WTC11 (cell line): ENCODE results near the gene QRFP. TPM values are rescaled to one million over a fixed set of nuclear protein-coding genes. Genes with fewer than 3 reads are reported as not detected.

Experiments
- ATAC-seq: fragments of 200-7000 bp; cut with Tn5 transposase; 2 replicates; pipeline ENCODE4 v1.10.0; 2021; ENCODE audit warnings: mild to moderate bottlenecking, moderate library complexity
- CTCF ChIA-PET: fragments of 300-600 bp; sonication (Branson Sonifier 250); formaldehyde crosslinking; loops from one replicate; lab custom pipeline; 2021; ENCODE audit warnings: antibody characterized with exemption; lab: Charles Lee
- POLR2A ChIA-PET: fragments of 350-600 bp; sonication (Branson Sonifier 250); formaldehyde crosslinking; loops from one replicate; lab custom pipeline; 2021; ENCODE audit warnings: antibody characterized with exemption; lab: Charles Lee
- DNase-seq: peaks from one replicate; pipeline ENCODE4 v3.0.0; 2021; ENCODE audit warnings: low spot score
- H3K27ac Mint-ChIP-seq: 2 replicates; pipeline ENCODE4 v1.8.0; 2021; ENCODE audit warnings: mixed read lengths
- H3K27me3 Mint-ChIP-seq: 2 replicates; pipeline ENCODE4 v1.8.0; 2021; ENCODE audit warnings: low read depth, mild to moderate bottlenecking, moderate library complexity, mixed read lengths
- H3K36me3 Mint-ChIP-seq: 2 replicates; pipeline ENCODE4 v1.8.0; 2021; ENCODE audit warnings: mixed read lengths
- H3K4me1 Mint-ChIP-seq: 2 replicates; pipeline ENCODE4 v1.8.0; 2022; ENCODE audit warnings: mixed read lengths
- H3K4me3 Mint-ChIP-seq: 2 replicates; pipeline ENCODE4 v1.8.0; 2021; ENCODE audit warnings: mild to moderate bottlenecking, moderate library complexity, mixed read lengths
- H3K9me3 Mint-ChIP-seq: 2 replicates; pipeline ENCODE4 v1.8.0; 2021; ENCODE audit warnings: mixed read lengths
- CREB1 ChIP-seq: sonication (generic); formaldehyde crosslinking; IDR thresholded peaks from 2 replicates; pipeline ENCODE4 v1.8.0; 2023; ENCODE audit warnings: mild to moderate bottlenecking, missing genetic modification reagents
- CREM ChIP-seq: sonication (generic); formaldehyde crosslinking; IDR thresholded peaks from 2 replicates; pipeline ENCODE4 v1.8.1; 2022; ENCODE audit warnings: mild to moderate bottlenecking, missing genetic modification reagents, moderate library complexity
- ESRRA ChIP-seq: sonication (generic); formaldehyde crosslinking; IDR thresholded peaks from 2 replicates; pipeline ENCODE4 v1.8.1; 2022; ENCODE audit warnings: mild to moderate bottlenecking, missing genetic modification reagents, borderline replicate concordance
- ETV6 ChIP-seq: sonication (generic); formaldehyde crosslinking; IDR thresholded peaks from 2 replicates; pipeline ENCODE4 v1.8.1; 2022; ENCODE audit warnings: mild to moderate bottlenecking, missing genetic modification reagents
- FOXK1 ChIP-seq: sonication (generic); formaldehyde crosslinking; IDR thresholded peaks from 2 replicates; pipeline ENCODE4 v1.8.0; 2022; ENCODE audit warnings: mild to moderate bottlenecking, moderate library complexity, missing genetic modification reagents
- FOXP1 ChIP-seq: sonication (generic); formaldehyde crosslinking; IDR thresholded peaks from 2 replicates; pipeline ENCODE4 v1.8.0; 2022; ENCODE audit warnings: missing genetic modification reagents, mild to moderate bottlenecking, moderate library complexity, borderline replicate concordance
- GABPB1 ChIP-seq: sonication (generic); formaldehyde crosslinking; IDR thresholded peaks from 2 replicates; pipeline ENCODE4 v1.8.1; 2023; ENCODE audit warnings: mild to moderate bottlenecking, missing genetic modification reagents
- KAT7 ChIP-seq: sonication (generic); formaldehyde crosslinking; IDR thresholded peaks from 2 replicates; pipeline ENCODE4 v1.8.1; 2023; ENCODE audit warnings: missing genetic modification reagents, mild to moderate bottlenecking, borderline replicate concordance
- MYBL2 ChIP-seq: sonication (generic); formaldehyde crosslinking; IDR thresholded peaks from 2 replicates; pipeline ENCODE4 v1.8.1; 2023; ENCODE audit warnings: mild to moderate bottlenecking, moderate library complexity, missing genetic modification reagents
- NFE2L1 ChIP-seq: sonication (generic); formaldehyde crosslinking; IDR thresholded peaks from 2 replicates; pipeline ENCODE4 v1.8.1; 2023; ENCODE audit warnings: missing genetic modification reagents
- NFYB ChIP-seq: sonication (generic); formaldehyde crosslinking; conservative IDR thresholded peaks from 2 replicates; pipeline ENCODE4 v1.8.0; 2022; ENCODE audit warnings: low read depth, missing genetic modification reagents
- NR1H2 ChIP-seq: sonication (generic); formaldehyde crosslinking; IDR thresholded peaks from 2 replicates; pipeline ENCODE4 v1.9.0; 2021; ENCODE audit warnings: mild to moderate bottlenecking, moderate library complexity, missing genetic modification reagents
- TCF7 ChIP-seq: sonication (generic); formaldehyde crosslinking; IDR thresholded peaks from 2 replicates; pipeline ENCODE4 v1.8.0; 2022; ENCODE audit warnings: mild to moderate bottlenecking, low read depth, missing genetic modification reagents, moderate library complexity
- TEAD4 ChIP-seq: sonication (generic); formaldehyde crosslinking; IDR thresholded peaks from 2 replicates; pipeline ENCODE4 v1.8.0; 2022; ENCODE audit warnings: mild to moderate bottlenecking, missing genetic modification reagents
- ZNF121 ChIP-seq: sonication (generic); formaldehyde crosslinking; IDR thresholded peaks from 2 replicates; pipeline ENCODE4 v1.8.0; 2023; ENCODE audit warnings: missing genetic modification reagents
- ZNF232 ChIP-seq: sonication (generic); formaldehyde crosslinking; IDR thresholded peaks from 2 replicates; pipeline ENCODE4 v1.8.0; 2022; ENCODE audit warnings: mild to moderate bottlenecking, missing genetic modification reagents
- total RNA-seq: library from RNA; stranded (reverse); gene quantifications from 3 replicates; pipeline ENCODE4 v1.2.3, GENCODE V29; 2021
- TF ChIP-seq, protein P1 (sequence below): sonication (generic); formaldehyde crosslinking; IDR thresholded peaks from 2 replicates; pipeline ENCODE4 v1.8.1; 2022; ENCODE audit warnings: low read depth, mild to moderate bottlenecking, moderate library complexity, missing genetic modification reagents, borderline replicate concordance
- TF ChIP-seq, protein P2 (sequence below): sonication (generic); formaldehyde crosslinking; IDR thresholded peaks from 2 replicates; pipeline ENCODE4 v1.8.0; 2022; ENCODE audit warnings: mild to moderate bottlenecking, missing genetic modification reagents
- TF ChIP-seq, protein P3 (sequence below): sonication (generic); formaldehyde crosslinking; IDR thresholded peaks from 2 replicates; pipeline ENCODE4 v1.8.1; 2023; ENCODE audit warnings: mild to moderate bottlenecking, missing genetic modification reagents
- TF ChIP-seq, protein P4 (sequence below): sonication (generic); formaldehyde crosslinking; IDR thresholded peaks from 2 replicates; pipeline ENCODE4 v1.8.1; 2023; ENCODE audit warnings: mild to moderate bottlenecking, missing genetic modification reagents, moderate library complexity
- TF ChIP-seq, protein P5 (sequence below): sonication (generic); formaldehyde crosslinking; IDR thresholded peaks from 2 replicates; pipeline ENCODE4 v1.8.1; 2023; ENCODE audit warnings: mild to moderate bottlenecking, missing genetic modification reagents, moderate library complexity
- TF ChIP-seq, protein P6 (sequence below): sonication (generic); formaldehyde crosslinking; IDR thresholded peaks from 2 replicates; pipeline ENCODE4 v1.8.0; 2023; ENCODE audit warnings: missing genetic modification reagents, mild to moderate bottlenecking, borderline replicate concordance
- TF ChIP-seq, protein P7 (sequence below): sonication (generic); formaldehyde crosslinking; IDR thresholded peaks from 2 replicates; pipeline ENCODE4 v1.8.1; 2022; ENCODE audit warnings: mild to moderate bottlenecking, moderate library complexity, missing genetic modification reagents

The QRFP gene
- total RNA-seq, 1 experiment from 2014 or later: not detected

DNA sequence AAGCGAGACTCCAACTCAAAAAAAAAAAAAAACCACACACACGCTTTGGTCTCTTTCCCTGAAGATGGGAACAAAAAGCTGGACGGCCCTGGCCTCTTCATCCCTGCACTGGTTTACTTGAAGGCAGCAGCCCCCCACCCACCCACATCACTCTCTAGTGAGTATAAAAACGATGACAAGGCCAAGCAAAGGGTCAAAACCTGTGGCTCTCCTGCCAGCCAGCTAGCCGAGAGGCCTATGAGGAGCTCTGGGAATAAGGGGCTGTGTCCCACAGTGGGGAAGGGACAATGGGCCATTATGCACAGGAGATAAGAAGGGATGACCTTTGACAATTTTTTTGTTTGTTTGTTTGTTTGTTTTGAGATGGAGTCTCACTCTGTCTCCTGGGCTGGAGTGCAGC is 13.1 kb downstream of the QRFP start:
- Mint-ChIP-seq H3K27ac (peak overlapping the region; percentile 73; the same call in 1 of the 2 replicates), H3K4me3 (no peak overlapping the region), H3K36me3 (peaks cover 65% of the 10 kb centered on the region)
- POLR2A ChIA-PET: no interaction called here
- DNase-seq (no peak), ATAC-seq (no peak)
- no peak for TF ChIP-seq ESRRA
- no peak for TF ChIP-seq ZNF121 (CRISPR knock-in tag)
- TF ChIP-seq, protein P1, sequence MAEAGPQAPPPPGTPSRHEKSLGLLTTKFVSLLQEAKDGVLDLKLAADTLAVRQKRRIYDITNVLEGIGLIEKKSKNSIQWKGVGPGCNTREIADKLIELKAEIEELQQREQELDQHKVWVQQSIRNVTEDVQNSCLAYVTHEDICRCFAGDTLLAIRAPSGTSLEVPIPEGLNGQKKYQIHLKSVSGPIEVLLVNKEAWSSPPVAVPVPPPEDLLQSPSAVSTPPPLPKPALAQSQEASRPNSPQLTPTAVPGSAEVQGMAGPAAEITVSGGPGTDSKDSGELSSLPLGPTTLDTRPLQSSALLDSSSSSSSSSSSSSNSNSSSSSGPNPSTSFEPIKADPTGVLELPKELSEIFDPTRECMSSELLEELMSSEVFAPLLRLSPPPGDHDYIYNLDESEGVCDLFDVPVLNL (CRISPR knock-in tag): no peak
- TF ChIP-seq, protein P2, sequence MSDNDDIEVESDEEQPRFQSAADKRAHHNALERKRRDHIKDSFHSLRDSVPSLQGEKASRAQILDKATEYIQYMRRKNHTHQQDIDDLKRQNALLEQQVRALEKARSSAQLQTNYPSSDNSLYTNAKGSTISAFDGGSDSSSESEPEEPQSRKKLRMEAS (CRISPR knock-in tag): no peak
- TF ChIP-seq, all 79 proteins: peak for 0
- H3K27me3 Mint-ChIP-seq: no peaks in the 10 kb centered on the region
- H3K9me3 Mint-ChIP-seq: no peaks in the 10 kb centered on the region
- CTCF ChIA-PET: interaction anchor here (1.1 to 4.3 kb wide), 3 partner anchors 17 to 115 kb away, joined by 3 to 24 read pairs (median 12); no protein-coding TSS in a partner anchor
- peaks cover 10% of the 10 kb centered on the region for H3K4me1 Mint-ChIP-seq

DNA sequence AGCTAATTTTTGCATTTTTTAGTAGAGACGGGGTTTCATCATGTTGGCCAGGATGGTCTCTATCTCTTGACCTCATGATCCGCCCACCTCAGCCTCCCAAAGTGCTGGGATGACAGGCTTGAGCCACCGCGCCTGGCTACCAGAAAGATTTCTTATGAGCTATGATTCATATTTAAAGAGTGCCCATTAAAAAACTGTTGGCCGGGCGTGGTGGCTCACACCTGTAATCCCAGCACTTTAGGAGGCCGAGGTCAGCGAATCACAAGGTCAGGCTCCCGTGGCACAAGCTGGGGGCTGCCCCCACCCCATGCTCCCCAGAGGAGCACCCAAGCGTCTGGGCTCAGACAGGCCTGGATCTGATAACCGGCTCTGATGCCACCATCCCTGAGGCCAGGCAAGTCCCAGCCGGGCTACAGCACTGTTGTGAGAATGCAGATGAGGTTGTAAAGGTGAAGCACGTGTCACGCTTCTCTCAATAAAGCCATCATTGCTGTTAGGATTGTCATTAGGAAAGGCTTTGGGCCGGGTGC is 13.9 kb downstream of the QRFP start:
- ChIA-PET CTCF (interaction anchor here (1.1 to 4.3 kb wide), 3 partner anchors 16 to 116 kb away, joined by 3 to 24 read pairs (median 12); no protein-coding TSS in a partner anchor), POLR2A (no interaction called here)
- no peaks in the 10 kb centered on the region for H3K27me3 Mint-ChIP-seq
- peaks cover 66% of the 10 kb centered on the region for H3K36me3 Mint-ChIP-seq
- H3K4me1 Mint-ChIP-seq: peaks cover 10% of the 10 kb centered on the region
- ATAC-seq: no peak
- no peaks in the 10 kb centered on the region for H3K9me3 Mint-ChIP-seq
- TF ChIP-seq TEAD4 (no peak), ETV6 (CRISPR knock-in tag) (no peak), FOXK1 (CRISPR knock-in tag) (no peak), ESRRA (no peak), CREB1 (CRISPR knock-in tag) (no peak), KAT7 (CRISPR knock-in tag) (no peak), FOXP1 (CRISPR knock-in tag) (no peak), NFE2L1 (no peak), MYBL2 (CRISPR knock-in tag) (no peak), GABPB1 (no peak), NR1H2 (CRISPR knock-in tag) (no peak), CREM (CRISPR knock-in tag) (no peak), TCF7 (CRISPR knock-in tag) (no peak), ZNF232 (no peak), NFYB (CRISPR knock-in tag) (no peak)
- TF ChIP-seq, protein P3, sequence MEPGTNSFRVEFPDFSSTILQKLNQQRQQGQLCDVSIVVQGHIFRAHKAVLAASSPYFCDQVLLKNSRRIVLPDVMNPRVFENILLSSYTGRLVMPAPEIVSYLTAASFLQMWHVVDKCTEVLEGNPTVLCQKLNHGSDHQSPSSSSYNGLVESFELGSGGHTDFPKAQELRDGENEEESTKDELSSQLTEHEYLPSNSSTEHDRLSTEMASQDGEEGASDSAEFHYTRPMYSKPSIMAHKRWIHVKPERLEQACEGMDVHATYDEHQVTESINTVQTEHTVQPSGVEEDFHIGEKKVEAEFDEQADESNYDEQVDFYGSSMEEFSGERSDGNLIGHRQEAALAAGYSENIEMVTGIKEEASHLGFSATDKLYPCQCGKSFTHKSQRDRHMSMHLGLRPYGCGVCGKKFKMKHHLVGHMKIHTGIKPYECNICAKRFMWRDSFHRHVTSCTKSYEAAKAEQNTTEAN (CRISPR knock-in tag): no peak
- TF ChIP-seq, protein P4, sequence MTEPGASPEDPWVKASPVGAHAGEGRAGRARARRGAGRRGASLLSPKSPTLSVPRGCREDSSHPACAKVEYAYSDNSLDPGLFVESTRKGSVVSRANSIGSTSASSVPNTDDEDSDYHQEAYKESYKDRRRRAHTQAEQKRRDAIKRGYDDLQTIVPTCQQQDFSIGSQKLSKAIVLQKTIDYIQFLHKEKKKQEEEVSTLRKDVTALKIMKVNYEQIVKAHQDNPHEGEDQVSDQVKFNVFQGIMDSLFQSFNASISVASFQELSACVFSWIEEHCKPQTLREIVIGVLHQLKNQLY (CRISPR knock-in tag): no peak
- TF ChIP-seq, protein P5, sequence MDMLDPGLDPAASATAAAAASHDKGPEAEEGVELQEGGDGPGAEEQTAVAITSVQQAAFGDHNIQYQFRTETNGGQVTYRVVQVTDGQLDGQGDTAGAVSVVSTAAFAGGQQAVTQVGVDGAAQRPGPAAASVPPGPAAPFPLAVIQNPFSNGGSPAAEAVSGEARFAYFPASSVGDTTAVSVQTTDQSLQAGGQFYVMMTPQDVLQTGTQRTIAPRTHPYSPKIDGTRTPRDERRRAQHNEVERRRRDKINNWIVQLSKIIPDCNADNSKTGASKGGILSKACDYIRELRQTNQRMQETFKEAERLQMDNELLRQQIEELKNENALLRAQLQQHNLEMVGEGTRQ (CRISPR knock-in tag): no peak
- TF ChIP-seq, protein P6, sequence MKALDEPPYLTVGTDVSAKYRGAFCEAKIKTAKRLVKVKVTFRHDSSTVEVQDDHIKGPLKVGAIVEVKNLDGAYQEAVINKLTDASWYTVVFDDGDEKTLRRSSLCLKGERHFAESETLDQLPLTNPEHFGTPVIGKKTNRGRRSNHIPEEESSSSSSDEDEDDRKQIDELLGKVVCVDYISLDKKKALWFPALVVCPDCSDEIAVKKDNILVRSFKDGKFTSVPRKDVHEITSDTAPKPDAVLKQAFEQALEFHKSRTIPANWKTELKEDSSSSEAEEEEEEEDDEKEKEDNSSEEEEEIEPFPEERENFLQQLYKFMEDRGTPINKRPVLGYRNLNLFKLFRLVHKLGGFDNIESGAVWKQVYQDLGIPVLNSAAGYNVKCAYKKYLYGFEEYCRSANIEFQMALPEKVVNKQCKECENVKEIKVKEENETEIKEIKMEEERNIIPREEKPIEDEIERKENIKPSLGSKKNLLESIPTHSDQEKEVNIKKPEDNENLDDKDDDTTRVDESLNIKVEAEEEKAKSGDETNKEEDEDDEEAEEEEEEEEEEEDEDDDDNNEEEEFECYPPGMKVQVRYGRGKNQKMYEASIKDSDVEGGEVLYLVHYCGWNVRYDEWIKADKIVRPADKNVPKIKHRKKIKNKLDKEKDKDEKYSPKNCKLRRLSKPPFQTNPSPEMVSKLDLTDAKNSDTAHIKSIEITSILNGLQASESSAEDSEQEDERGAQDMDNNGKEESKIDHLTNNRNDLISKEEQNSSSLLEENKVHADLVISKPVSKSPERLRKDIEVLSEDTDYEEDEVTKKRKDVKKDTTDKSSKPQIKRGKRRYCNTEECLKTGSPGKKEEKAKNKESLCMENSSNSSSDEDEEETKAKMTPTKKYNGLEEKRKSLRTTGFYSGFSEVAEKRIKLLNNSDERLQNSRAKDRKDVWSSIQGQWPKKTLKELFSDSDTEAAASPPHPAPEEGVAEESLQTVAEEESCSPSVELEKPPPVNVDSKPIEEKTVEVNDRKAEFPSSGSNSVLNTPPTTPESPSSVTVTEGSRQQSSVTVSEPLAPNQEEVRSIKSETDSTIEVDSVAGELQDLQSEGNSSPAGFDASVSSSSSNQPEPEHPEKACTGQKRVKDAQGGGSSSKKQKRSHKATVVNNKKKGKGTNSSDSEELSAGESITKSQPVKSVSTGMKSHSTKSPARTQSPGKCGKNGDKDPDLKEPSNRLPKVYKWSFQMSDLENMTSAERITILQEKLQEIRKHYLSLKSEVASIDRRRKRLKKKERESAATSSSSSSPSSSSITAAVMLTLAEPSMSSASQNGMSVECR (CRISPR knock-in tag): no peak
- TF ChIP-seq, protein P7, sequence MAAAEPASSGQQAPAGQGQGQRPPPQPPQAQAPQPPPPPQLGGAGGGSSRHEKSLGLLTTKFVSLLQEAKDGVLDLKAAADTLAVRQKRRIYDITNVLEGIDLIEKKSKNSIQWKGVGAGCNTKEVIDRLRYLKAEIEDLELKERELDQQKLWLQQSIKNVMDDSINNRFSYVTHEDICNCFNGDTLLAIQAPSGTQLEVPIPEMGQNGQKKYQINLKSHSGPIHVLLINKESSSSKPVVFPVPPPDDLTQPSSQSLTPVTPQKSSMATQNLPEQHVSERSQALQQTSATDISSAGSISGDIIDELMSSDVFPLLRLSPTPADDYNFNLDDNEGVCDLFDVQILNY (CRISPR knock-in tag): no peak
- H3K27ac Mint-ChIP-seq: no peak overlapping the region
- no peak for DNase-seq
- H3K4me3 Mint-ChIP-seq: no peak overlapping the region
